Endothelial cell of umbilical vein (primary cell): ENCODE results near the gene TBC1D30. TPM values are rescaled to one million over a fixed set of nuclear protein-coding genes. Genes with fewer than 3 reads are reported as not detected.

Experiments
- BruUV-seq: library from RNA; stranded (reverse); fragments of 400-500 nt; replicated peaks from 2 replicates; lab custom pipeline; 2021; lab: Mats Ljungman, UMichigan
- CTCF ChIA-PET: fragments of 300-600, 350-600 bp; sonication (Branson Sonifier 250); formaldehyde crosslinking; loops from one replicate; lab custom pipeline; 2021; ENCODE audit warnings: antibody characterized with exemption, inconsistent platforms; lab: Charles Lee
- POLR2A ChIA-PET: fragments of 300-600, 350-600 bp; sonication (Branson Sonifier 250); formaldehyde crosslinking; loops from one replicate; lab custom pipeline; 2021; ENCODE audit warnings: antibody characterized with exemption, inconsistent platforms; lab: Charles Lee
- DNase-seq: peaks from one replicate; pipeline ENCODE4 v3.0.0-alpha.2; 2011; ENCODE audit warnings: low read depth, low spot score
- FAIRE-seq: peaks from 2 replicates; lab custom pipeline; 2011; peaks lifted over from hg19 to GRCh38; lab: Jason Lieb, UNC
- H2AFZ ChIP-seq: 2 replicates; pipeline ENCODE4 v1.6.0; 2012; ENCODE audit warnings: low read depth, low read length, control low read depth, inconsistent platforms
- H3K27ac ChIP-seq: 2 replicates; pipeline ENCODE4 v1.5.1; 2011; ENCODE audit warnings: low read depth, mild to moderate bottlenecking, control low read depth, low read length, moderate library complexity; ENCODE audit not compliant: insufficient read depth
- H3K27me3 ChIP-seq, 2 experiments: 2 replicates each; pipeline versions ENCODE4 v1.6.0 to v1.6.1; 2011; ENCODE audit warnings: low read length in 2 of 2, mixed read lengths in 1 of 2; ENCODE audit not compliant: control insufficient read depth in 2 of 2, insufficient read depth in 2 of 2
- H3K36me3 ChIP-seq, 2 experiments: 2 replicates in 1 of 2; 3 replicates in 1 of 2; pipeline ENCODE4 v1.5.1; 2011; ENCODE audit warnings: low read length in 2 of 2, mild to moderate bottlenecking in 1 of 2, moderate library complexity in 1 of 2; ENCODE audit not compliant: control insufficient read depth in 2 of 2, insufficient read depth in 2 of 2; ENCODE audit errors: extremely low read depth in 1 of 2
- H3K4me1 ChIP-seq: 3 replicates; pipeline ENCODE4 v1.5.1; 2011; ENCODE audit warnings: mild to moderate bottlenecking, low read length; ENCODE audit not compliant: control insufficient read depth, insufficient read depth; ENCODE audit errors: extremely low read depth
- H3K4me2 ChIP-seq: 2 replicates; pipeline ENCODE4 v1.6.1; 2011; ENCODE audit warnings: low read length, control low read depth, mixed read lengths; ENCODE audit not compliant: insufficient read depth
- H3K4me3 ChIP-seq, 3 experiments: fragments of 200-600 bp in 1 of 3; sonication (generic), shearing (Covaris generic) in 1 of 3; replicated peaks in 1 of 3; 2 replicates each; pipeline ENCODE4 v1.5.1; 2011 to 2016; ENCODE audit warnings: control low read depth in 3 of 3, low read length in 3 of 3, mild to moderate bottlenecking in 2 of 3, inconsistent platforms in 1 of 3, low read depth in 1 of 3, moderate library complexity in 1 of 3; ENCODE audit not compliant: insufficient read depth in 1 of 3
- H3K79me2 ChIP-seq: 2 replicates; pipeline ENCODE4 v1.6.0; 2012; ENCODE audit warnings: low read length, inconsistent platforms; ENCODE audit not compliant: control insufficient read depth, insufficient read depth
- H3K9ac ChIP-seq: replicated peaks from 2 replicates; pipeline ENCODE3; 2011; ENCODE audit warnings: low read length, control low read depth; ENCODE audit not compliant: insufficient read depth; ENCODE audit errors: extremely low read depth
- H3K9me1 ChIP-seq: replicated peaks from 3 replicates; pipeline ENCODE4 v1.6.0; 2011; ENCODE audit warnings: mild to moderate bottlenecking, low read length; ENCODE audit not compliant: control insufficient read depth, insufficient read depth; ENCODE audit errors: extremely low read depth
- H3K9me3 ChIP-seq: replicated peaks from 2 replicates; pipeline ENCODE4 v1.5.1; 2012; ENCODE audit warnings: low read length, inconsistent platforms; ENCODE audit not compliant: control insufficient read depth, insufficient read depth
- H4K20me1 ChIP-seq: replicated peaks from 2 replicates; pipeline ENCODE3; 2011; ENCODE audit warnings: mild to moderate bottlenecking, low read length; ENCODE audit not compliant: control insufficient read depth, insufficient read depth; ENCODE audit errors: extremely low read depth
- EZH2 ChIP-seq: IDR thresholded peaks from 2 replicates; pipeline ENCODE4 v1.6.1; 2012; ENCODE audit warnings: borderline replicate concordance, low read depth, mild to moderate bottlenecking, moderate library complexity, low read length, inconsistent platforms; ENCODE audit not compliant: severe bottlenecking
- FOS ChIP-seq: IDR thresholded peaks from 2 replicates; pipeline ENCODE4 v1.6.1; 2011; ENCODE audit warnings: mild to moderate bottlenecking, low read length, moderate library complexity, borderline replicate concordance; ENCODE audit not compliant: insufficient read depth
- GATA2 ChIP-seq: IDR thresholded peaks from 2 replicates; pipeline ENCODE4 v1.7.0; 2011; ENCODE audit warnings: low read depth, mild to moderate bottlenecking, moderate library complexity, mixed read lengths, low read length; ENCODE audit not compliant: insufficient read length, insufficient read depth
- JUN ChIP-seq: IDR thresholded peaks from 2 replicates; pipeline ENCODE4 v1.6.1; 2011; ENCODE audit warnings: borderline replicate concordance, low read depth; ENCODE audit not compliant: insufficient read length, insufficient read depth
- MYC ChIP-seq: IDR thresholded peaks from one replicate; pipeline ENCODE4 v1.6.1; 2011; ENCODE audit warnings: mild to moderate bottlenecking, low read depth, low read length
- POLR2AphosphoS5 ChIP-seq: IDR thresholded peaks from 2 replicates; pipeline ENCODE4 v1.6.1; 2012; ENCODE audit warnings: low read depth, mild to moderate bottlenecking, control low read depth, low read length, moderate library complexity; ENCODE audit not compliant: insufficient read depth
- dilution Hi-C: fragments of 300-500 bp; cut with MboI; formaldehyde crosslinking; loops from one replicate; pipeline ENCODE4 v1.15.0; 2019; ENCODE audit warnings: low sequenced_read_pairs; ENCODE audit not compliant: extremely low pct_ligation_motif_present
- intact Hi-C: fragments of 100-400 bp; cut with micrococcal nuclease; formaldehyde crosslinking; loops from one replicate; pipeline ENCODE4 v1.10.0; 2022
- polyA plus RNA-seq, 4 experiments: library from polyadenylated mRNA; depleted of rRNA in 3 of 4; stranded (reverse) in 3 of 4; unstranded in 1 of 4; fragments of >200 nt; gene quantifications; 2 replicates each; pipeline versions ENCODE4 v1.2.1 to v1.2.3, GENCODE V29; 2011 to 2012; ENCODE audit warnings: missing spikeins in 1 of 4
- total RNA-seq: library from RNA; stranded (reverse); gene quantifications from 2 replicates; pipeline ENCODE4 v1.2.3, GENCODE V29; 2021
- TF ChIP-seq, protein P1 (sequence below), 2 donors: IDR thresholded peaks; 1 replicate in 1 of 2; 2 replicates in 1 of 2; pipeline ENCODE4 v1.5.1; 2011; ENCODE audit warnings: low read length in 2 of 2, mild to moderate bottlenecking in 2 of 2, moderate library complexity in 2 of 2, control low read depth in 1 of 2, inconsistent platforms in 1 of 2, low read depth in 1 of 2; ENCODE audit not compliant: insufficient read depth in 1 of 2; ENCODE audit errors: extremely low read depth in 1 of 2
- TF ChIP-seq, protein P2 (sequence below): IDR thresholded peaks from 2 replicates; pipeline ENCODE4 v1.6.1; 2011; ENCODE audit not compliant: insufficient read depth, insufficient read length

The TBC1D30 gene
- total and polyA plus RNA-seq, 2 donors (not counting 3 experiments of a cell fraction or from before 2014, with no cell fraction given), result 4.4 to 7.6 TPM

DNA sequence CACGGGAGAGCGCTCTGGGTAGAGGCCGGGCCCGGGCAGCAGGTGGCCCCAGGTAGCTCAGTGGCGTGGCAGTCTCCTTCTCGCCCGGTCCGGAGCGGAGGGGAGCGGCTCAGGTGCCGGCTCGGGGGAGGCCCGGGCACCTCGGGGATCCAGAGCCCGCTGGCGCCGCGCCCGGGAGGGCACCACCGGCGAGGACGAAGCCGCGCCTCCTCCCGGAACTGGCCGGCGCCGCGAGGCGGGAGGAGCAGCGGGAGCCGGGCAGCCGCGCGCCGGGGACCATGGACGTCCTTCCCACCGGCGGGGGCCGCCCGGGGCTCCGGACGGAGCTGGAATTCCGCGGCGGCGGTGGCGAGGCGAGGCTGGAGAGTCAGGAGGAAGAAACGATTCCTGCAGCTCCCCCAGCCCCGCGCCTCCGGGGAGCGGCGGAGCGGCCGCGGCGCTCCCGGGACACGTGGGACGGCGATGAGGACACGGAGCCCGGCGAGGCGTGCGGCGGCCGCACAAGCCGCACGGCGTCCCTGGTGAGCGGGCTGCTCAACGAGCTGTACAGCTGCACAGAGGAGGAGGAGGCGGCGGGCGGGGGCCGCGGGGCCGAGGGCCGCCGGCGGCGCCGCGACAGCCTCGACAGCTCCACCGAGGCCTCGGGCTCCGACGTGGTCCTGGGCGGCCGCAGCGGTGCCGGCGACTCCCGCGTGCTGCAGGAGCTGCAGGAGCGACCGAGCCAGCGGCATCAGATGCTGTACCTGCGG, 43.7 kb upstream of the TBC1D30 start:
- Histone ChIP-seq H2AFZ (peak overlapping the region; percentile 36), H3K36me3 (no peaks in the 10 kb centered on the region), H3K27ac (no peak overlapping the region), H3K9ac (peak overlapping the region; percentile 24), H3K9me3 (no peaks in the 10 kb centered on the region), H3K27me3 (peaks cover 4 to 19% of the 10 kb centered on the region in 2 experiments), H3K9me1 (no peaks in the 10 kb centered on the region), H3K4me2 (peak overlapping the region; percentile 93), H4K20me1 (no peaks in the 10 kb centered on the region), H3K4me3 (peak overlapping the region; percentile 23 to 64 (median 49)), H3K79me2 (peaks cover 4% of the 10 kb centered on the region), H3K4me1 (peaks cover 16% of the 10 kb centered on the region)
- DNase-seq (peak; percentile 43), FAIRE-seq (no peak)
- POLR2A ChIA-PET, result no interaction called here
- CTCF ChIA-PET, result interaction anchor here (1.0 to 4.1 kb wide), 6 partner anchors 15 to 231 kb away, joined by 3 to 47 read pairs (median 4); no protein-coding TSS in a partner anchor
- TF ChIP-seq GATA2 (no peak), FOS (no peak), EZH2 (no peak), POLR2AphosphoS5 (peak; percentile 40), MYC (no peak), JUN (no peak)
- TF ChIP-seq, protein P1, sequence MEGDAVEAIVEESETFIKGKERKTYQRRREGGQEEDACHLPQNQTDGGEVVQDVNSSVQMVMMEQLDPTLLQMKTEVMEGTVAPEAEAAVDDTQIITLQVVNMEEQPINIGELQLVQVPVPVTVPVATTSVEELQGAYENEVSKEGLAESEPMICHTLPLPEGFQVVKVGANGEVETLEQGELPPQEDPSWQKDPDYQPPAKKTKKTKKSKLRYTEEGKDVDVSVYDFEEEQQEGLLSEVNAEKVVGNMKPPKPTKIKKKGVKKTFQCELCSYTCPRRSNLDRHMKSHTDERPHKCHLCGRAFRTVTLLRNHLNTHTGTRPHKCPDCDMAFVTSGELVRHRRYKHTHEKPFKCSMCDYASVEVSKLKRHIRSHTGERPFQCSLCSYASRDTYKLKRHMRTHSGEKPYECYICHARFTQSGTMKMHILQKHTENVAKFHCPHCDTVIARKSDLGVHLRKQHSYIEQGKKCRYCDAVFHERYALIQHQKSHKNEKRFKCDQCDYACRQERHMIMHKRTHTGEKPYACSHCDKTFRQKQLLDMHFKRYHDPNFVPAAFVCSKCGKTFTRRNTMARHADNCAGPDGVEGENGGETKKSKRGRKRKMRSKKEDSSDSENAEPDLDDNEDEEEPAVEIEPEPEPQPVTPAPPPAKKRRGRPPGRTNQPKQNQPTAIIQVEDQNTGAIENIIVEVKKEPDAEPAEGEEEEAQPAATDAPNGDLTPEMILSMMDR (IDR thresholded peaks at IDR 0.05; ENCODE audit: extremely low read depth in 1 of 2, insufficient read depth in 1 of 2, low read depth in 1 of 2, low read length in 2 of 2), result no peak
- TF ChIP-seq, protein P2, sequence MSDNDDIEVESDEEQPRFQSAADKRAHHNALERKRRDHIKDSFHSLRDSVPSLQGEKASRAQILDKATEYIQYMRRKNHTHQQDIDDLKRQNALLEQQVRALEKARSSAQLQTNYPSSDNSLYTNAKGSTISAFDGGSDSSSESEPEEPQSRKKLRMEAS, result no peak
- intact Hi-C loops (loop anchor here (1.0 to 5.0 kb wide), 2 partner anchors 21 to 168 kb away; partner anchors contain the start of genes GNS and RASSF3), dilution Hi-C loops (no loop called here)
- no TSS peak for BruUV-seq
